HepG2 (cell line): ENCODE results near the gene POLN. TPM values are rescaled to one million over a fixed set of nuclear protein-coding genes. Genes with fewer than 3 reads are reported as not detected.

Experiments
- ATAC-seq: fragments of 200-7000 bp; cut with Tn5 transposase; 3 replicates; pipeline ENCODE4 v1.9.1; 2020; ENCODE audit warnings: mild to moderate bottlenecking, moderate library complexity
- BruUV-seq: library from RNA; stranded (reverse); fragments of 400-500 nt; replicated peaks from 2 replicates; lab custom pipeline; 2021; lab: Mats Ljungman, UMichigan
- CTCF ChIA-PET: fragments of 300-600 bp; formaldehyde crosslinking; extraction: SDS; loops from one replicate; lab custom pipeline; 2021; ENCODE audit warnings: low total read pairs, inconsistent platforms, low intra/inter-chr PET ratio; lab: Yijun Ruan, JAX
- POLR2A ChIA-PET: fragments of 350-600 bp; sonication (Branson Sonifier 250); formaldehyde crosslinking; loops from one replicate; lab custom pipeline; 2020; ENCODE audit warnings: antibody characterized with exemption, inconsistent platforms; lab: Yijun Ruan, JAX
- DNase-seq: peaks from one replicate; pipeline ENCODE4 v3.0.0-alpha.2; 2015; ENCODE audit warnings: low spot score
- FAIRE-seq: peaks from 3 replicates; lab custom pipeline; 2011; peaks lifted over from hg19 to GRCh38; lab: Jason Lieb, UNC
- H2AFZ ChIP-seq: one replicate; pipeline ENCODE4 v1.6.1; 2011; ENCODE audit warnings: low read length, inconsistent platforms
- H3K27ac ChIP-seq: fragments of 300-600 bp; 3 replicates; pipeline ENCODE4 v1.8.0; 2011; ENCODE audit warnings: mixed run types, mild to moderate bottlenecking, mixed read lengths, low read length, inconsistent platforms; ENCODE audit not compliant: insufficient read depth; ENCODE audit errors: extremely low read length
- H3K27me3 ChIP-seq, 2 experiments: fragments of 200-600 bp in 1 of 2; 2 replicates in 1 of 2; 3 replicates in 1 of 2; pipeline versions ENCODE4 v1.6.0 to v1.8.0; 2011; ENCODE audit warnings: low read length in 2 of 2, mild to moderate bottlenecking in 2 of 2, moderate library complexity in 2 of 2, inconsistent platforms in 1 of 2; ENCODE audit not compliant: insufficient read depth in 2 of 2, control insufficient read depth in 1 of 2
- H3K36me3 ChIP-seq, 2 experiments: fragments of 200-600 bp in 1 of 2; replicated peaks in 1 of 2; 2 replicates in 1 of 2; 3 replicates in 1 of 2; pipeline versions ENCODE4 v1.5.1 to v1.8.0; 2011; ENCODE audit warnings: low read length in 2 of 2, inconsistent platforms in 1 of 2; ENCODE audit not compliant: insufficient read depth in 2 of 2, control insufficient read depth in 1 of 2
- H3K4me1 ChIP-seq: 2 replicates; pipeline ENCODE4 v1.5.1; 2012; ENCODE audit warnings: low read length, inconsistent platforms; ENCODE audit not compliant: insufficient read depth
- H3K4me2 ChIP-seq: 2 replicates; pipeline ENCODE4 v1.6.0; 2011; ENCODE audit warnings: low read depth, low read length, inconsistent platforms
- H3K4me3 ChIP-seq, 3 experiments: fragments of 200-600 bp in 1 of 3; sonication (generic), shearing (Covaris generic) in 1 of 3; replicated peaks in 1 of 3; 2 replicates each; pipeline ENCODE4 v1.5.1; 2011 to 2016; ENCODE audit warnings: low read length in 3 of 3, inconsistent platforms in 2 of 3, low read depth in 2 of 3, mild to moderate bottlenecking in 2 of 3, control low read depth in 1 of 3, mixed read lengths in 1 of 3; ENCODE audit not compliant: insufficient read depth in 1 of 3
- H3K79me2 ChIP-seq: one replicate; pipeline ENCODE4 v1.6.1; 2011; ENCODE audit warnings: low read length, inconsistent platforms; ENCODE audit not compliant: insufficient read depth
- H3K9ac ChIP-seq: 2 replicates; pipeline ENCODE4 v1.6.0; 2011; ENCODE audit warnings: mild to moderate bottlenecking, low read depth, low read length, inconsistent platforms; ENCODE audit not compliant: insufficient read depth
- H3K9me3 ChIP-seq: 2 replicates; pipeline ENCODE4 v1.5.1; 2012; ENCODE audit warnings: mild to moderate bottlenecking, low read length
- H4K20me1 ChIP-seq: 2 replicates; pipeline ENCODE4 v1.6.0; 2011; ENCODE audit warnings: inconsistent platforms, mild to moderate bottlenecking, low read length, moderate library complexity; ENCODE audit not compliant: insufficient read depth
- BRF2 ChIP-seq: sonication (generic); formaldehyde crosslinking; IDR thresholded peaks from 2 replicates; pipeline ENCODE4 v1.8.1; 2022; ENCODE audit warnings: mild to moderate bottlenecking, missing genetic modification reagents
- CBX5 ChIP-seq: sonication (generic); formaldehyde crosslinking; IDR thresholded peaks from 2 replicates; pipeline ENCODE4 v1.4.0; 2020; ENCODE audit warnings: missing genetic modification reagents, borderline replicate concordance
- GTF2F1 ChIP-seq: fragments of 150-350 bp; IDR thresholded peaks from 2 replicates; pipeline ENCODE4 v1.6.1; 2014; ENCODE audit warnings: low read length
- MXD3 ChIP-seq: IDR thresholded peaks from 2 replicates; pipeline ENCODE4 v1.6.1; 2016; ENCODE audit warnings: mild to moderate bottlenecking, missing biosample characterization, missing genetic modification reagents
- RBFOX2 ChIP-seq: fragments of 200-400 bp; formaldehyde crosslinking; IDR thresholded peaks from 2 replicates; pipeline ENCODE4 v1.6.1; 2017; ENCODE audit warnings: low read depth, mild to moderate bottlenecking, low read length
- SRSF4 ChIP-seq: fragments of 200-400 bp; formaldehyde crosslinking; IDR thresholded peaks from one replicate; pipeline ENCODE4 v1.6.1; 2018; ENCODE audit warnings: mild to moderate bottlenecking, low read depth, low read length, moderate library complexity; ENCODE audit not compliant: poor library complexity, severe bottlenecking
- ZBTB34 ChIP-seq: sonication (generic); formaldehyde crosslinking; IDR thresholded peaks from 2 replicates; pipeline ENCODE4 v1.8.0; 2022; ENCODE audit warnings: mild to moderate bottlenecking, missing genetic modification reagents
- WGBS: methylation state at CpG from one replicate; pipeline ENCODE4 v1.1.6; 2017; ENCODE audit warnings: low lambda C conversion rate; 5-methylcytosine and 5-hydroxymethylcytosine counted together
- in situ Hi-C: cut with HindIII; loops from 2 replicates; pipeline ENCODE4 v1.10.0; 2017; ENCODE audit warnings: low pct_unique_long_range_greater_than_20kb; ENCODE audit not compliant: extremely low pct_ligation_motif_present
- intact Hi-C: fragments of 100-400 bp; cut with micrococcal nuclease; formaldehyde crosslinking; loops from one replicate; pipeline ENCODE4 v1.10.0; 2022; ENCODE audit not compliant: unreplicated experiment
- polyA plus RNA-seq, 8 experiments: library from polyadenylated mRNA; depleted of rRNA in 3 of 8; stranded (reverse) in 7 of 8; unstranded in 1 of 8; fragments of >200 nt; fragmentation: Illumina TruSeq in 4 of 8; extraction: Trizol in 4 of 8; gene quantifications; 2 replicates each; pipeline versions ENCODE4 v1.2.1 to v1.2.3, GENCODE V29; 2011 to 2016; ENCODE audit warnings: low read depth in 4 of 8, missing spikeins in 1 of 8, mixed read lengths in 1 of 8; ENCODE audit not compliant: insufficient read depth in 1 of 8
- total RNA-seq, 5 experiments: library from RNA; depleted of rRNA; stranded (reverse); fragments of >200 nt; fragmentation: Illumina TruSeq; extraction: Trizol; gene quantifications; 2 replicates each; pipeline ENCODE4 v1.2.3, GENCODE V29; 2016; ENCODE audit warnings: low read depth in 1 of 5

The POLN gene
- total and polyA plus RNA-seq, 2 of the 13 experiments (the other 11 are each of a cell fraction or from before 2014, with no cell fraction given), result 0.93 to 1.5 TPM

- no peak for TF ChIP-seq ZBTB34 (CRISPR knock-in tag)
- TF ChIP-seq RBFOX2, result no peak
- TF ChIP-seq CBX5 (CRISPR knock-in tag), result no peak
- no peak for TF ChIP-seq SRSF4
- no peak for TF ChIP-seq GTF2F1
- TF ChIP-seq BRF2 (CRISPR knock-in tag), result no peak
- TF ChIP-seq, all 625 proteins: peak for 0
These were observed 47.4 kb downstream of the POLN start (continued) for GRCh38 chr4:2194496-2194895.

GRCh38 chr4:2193326-2193725 is 48.6 kb downstream of the POLN start:
- no peak for DNase-seq
- Histone ChIP-seq H3K36me3 (no peaks in the 10 kb centered on the region), H3K27me3 (no peaks in the 10 kb centered on the region), H3K27ac (no peak overlapping the region), H4K20me1 (no peaks in the 10 kb centered on the region), H3K4me1 (peaks cover 7% of the 10 kb centered on the region; the same call in 1 of the 2 replicates), H3K4me2 (no peak overlapping the region), H3K9me3 (no peaks in the 10 kb centered on the region), H2AFZ (no peak overlapping the region), H3K4me3 (no peak overlapping the region), H3K79me2 (no peaks in the 10 kb centered on the region), H3K9ac (no peak overlapping the region)
- FAIRE-seq, result no peak
- POLR2A ChIA-PET, result no interaction called here
- BruUV-seq, result no TSS peak
- in situ Hi-C loops, result loop anchor here (25.0 kb wide), 1 partner anchor 181 kb away; the partner anchor contains the start of gene NELFA
- TF ChIP-seq MXD3 (CRISPR knock-in tag), result no peak
- CTCF ChIA-PET, result no interaction called here
- no peak for ATAC-seq
- intact Hi-C loops, result no loop called here
- 26% methylated on average over 7 of the region's 7 CpGs for WGBS
